Esophagus squamous epithelium (tissue), 5 donors: ENCODE data around the gene LEO1. TPM values are rescaled to one million over a fixed set of nuclear protein-coding genes. Genes with fewer than 3 reads are reported as not detected.

Experiments used
- DNase-seq: peaks from one replicate; lab custom pipeline; 2025; lab: John Stamatoyannopoulos, UW
- H3K27ac ChIP-seq, 4 donors: fragments of 200-600 bp; sonication (generic); one replicate each; pipeline ENCODE4 v1.5.1; 2016 to 2019; ENCODE audit warnings: mild to moderate bottlenecking in 1 of 4
- H3K27me3 ChIP-seq, 4 donors: fragments of 200-600 bp; sonication (generic); 1 replicate in 3 of 4; 2 replicates in 1 of 4; pipeline versions ENCODE4 v1.5.1 to v1.6.0; 2017 to 2021; ENCODE audit warnings: antibody characterized with exemption in 1 of 4
- H3K36me3 ChIP-seq, 3 donors: fragments of 200-600 bp; sonication (generic); one replicate each; pipeline ENCODE4 v1.5.1; 2016 to 2019
- H3K4me1 ChIP-seq, 3 donors: fragments of 200-600 bp; sonication (generic); one replicate each; pipeline ENCODE4 v1.5.1; 2017 to 2019
- H3K4me3 ChIP-seq, 4 donors: fragments of 200-600 bp; sonication (generic); 1 replicate in 3 of 4; 2 replicates in 1 of 4; pipeline ENCODE4 v1.5.1; 2016 to 2019; ENCODE audit warnings: mild to moderate bottlenecking in 2 of 4, moderate library complexity in 1 of 4
- H3K9me3 ChIP-seq, 3 donors: fragments of 200-600 bp; sonication (generic); one replicate each; pipeline ENCODE4 v1.5.1; 2016 to 2019
- POLR2A ChIP-seq, 4 donors: fragments of 450-650 bp; IDR thresholded peaks; one replicate each; pipeline ENCODE4 v1.6.1; 2017; ENCODE audit warnings: antibody characterized with exemption in 4 of 4, mild to moderate bottlenecking in 4 of 4, moderate library complexity in 3 of 4
- WGBS, 2 donors: methylation state at CpG; one replicate each; pipeline ENCODE4 v1.1.5; 2018; 5-methylcytosine and 5-hydroxymethylcytosine counted together
- intact Hi-C: fragments of 100-400 bp; cut with DNase I; formaldehyde crosslinking; loops from one replicate; pipeline ENCODE4 v1.15.0; 2022
- total RNA-seq, 4 donors: library from RNA; depleted of rRNA; stranded (reverse); fragments of >200 nt; gene quantifications; one replicate each; pipeline ENCODE4 v1.1.0, GENCODE V29; 2016
- TF ChIP-seq, protein P1 (sequence below), 6 experiments: fragments of 450-650 bp in 4 of 6; fragments of 200-600 bp in 2 of 6; sonication (generic) in 2 of 6; IDR thresholded peaks; one replicate each; pipeline ENCODE4 v1.5.1; 2016 to 2019; ENCODE audit warnings: antibody characterized with exemption in 6 of 6, mild to moderate bottlenecking in 4 of 6, moderate library complexity in 4 of 6
- donor health status: DM: yes; HTN: yes; CAD: no.

Gene LEO1
- total RNA-seq, 4 donors from 2014 or later, result 23.5 to 38.3 (median 32.4) TPM

DNA sequence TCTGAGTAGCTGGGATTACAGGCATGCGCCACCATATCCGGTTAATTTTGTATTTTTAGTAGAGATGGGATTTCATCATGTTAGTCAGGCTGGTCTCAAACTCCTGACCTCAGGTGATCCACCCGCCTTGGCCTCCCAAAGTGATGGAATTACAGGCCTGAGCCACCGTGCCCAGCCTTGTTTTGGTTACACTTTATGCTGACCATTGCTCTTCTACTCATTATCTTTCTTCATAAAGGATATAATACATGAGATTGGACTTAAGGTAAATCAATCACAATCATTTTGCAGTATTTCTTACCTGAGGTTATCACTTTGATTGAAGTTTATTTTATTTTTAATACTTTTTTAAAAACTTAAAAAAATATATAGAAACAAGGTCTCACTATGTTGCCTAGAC is 2.2 kb upstream of the LEO1 start:
- intact Hi-C loops, result no loop called here
- TF ChIP-seq POLR2A (IDR thresholded peaks at IDR 0.05), result no peak
- TF ChIP-seq, protein P1, sequence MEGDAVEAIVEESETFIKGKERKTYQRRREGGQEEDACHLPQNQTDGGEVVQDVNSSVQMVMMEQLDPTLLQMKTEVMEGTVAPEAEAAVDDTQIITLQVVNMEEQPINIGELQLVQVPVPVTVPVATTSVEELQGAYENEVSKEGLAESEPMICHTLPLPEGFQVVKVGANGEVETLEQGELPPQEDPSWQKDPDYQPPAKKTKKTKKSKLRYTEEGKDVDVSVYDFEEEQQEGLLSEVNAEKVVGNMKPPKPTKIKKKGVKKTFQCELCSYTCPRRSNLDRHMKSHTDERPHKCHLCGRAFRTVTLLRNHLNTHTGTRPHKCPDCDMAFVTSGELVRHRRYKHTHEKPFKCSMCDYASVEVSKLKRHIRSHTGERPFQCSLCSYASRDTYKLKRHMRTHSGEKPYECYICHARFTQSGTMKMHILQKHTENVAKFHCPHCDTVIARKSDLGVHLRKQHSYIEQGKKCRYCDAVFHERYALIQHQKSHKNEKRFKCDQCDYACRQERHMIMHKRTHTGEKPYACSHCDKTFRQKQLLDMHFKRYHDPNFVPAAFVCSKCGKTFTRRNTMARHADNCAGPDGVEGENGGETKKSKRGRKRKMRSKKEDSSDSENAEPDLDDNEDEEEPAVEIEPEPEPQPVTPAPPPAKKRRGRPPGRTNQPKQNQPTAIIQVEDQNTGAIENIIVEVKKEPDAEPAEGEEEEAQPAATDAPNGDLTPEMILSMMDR (IDR thresholded peaks at IDR 0.05), result no peak
- H3K36me3 ChIP-seq, result no peaks in the 10 kb centered on the region
- H3K4me3 ChIP-seq, result no peak overlapping the region
- no peak overlapping the region for H3K27ac ChIP-seq
- no peaks in the 10 kb centered on the region for H3K27me3 ChIP-seq
- 94 to 98% methylated on average over 4 of the region's 4 CpGs for WGBS, 2 donors
- H3K9me3 ChIP-seq, result no peaks in the 10 kb centered on the region
- no peak for DNase-seq
- H3K4me1 ChIP-seq, result peaks cover 3 to 27% (median 17%) of the 10 kb centered on the region in 3 donors

DNA sequence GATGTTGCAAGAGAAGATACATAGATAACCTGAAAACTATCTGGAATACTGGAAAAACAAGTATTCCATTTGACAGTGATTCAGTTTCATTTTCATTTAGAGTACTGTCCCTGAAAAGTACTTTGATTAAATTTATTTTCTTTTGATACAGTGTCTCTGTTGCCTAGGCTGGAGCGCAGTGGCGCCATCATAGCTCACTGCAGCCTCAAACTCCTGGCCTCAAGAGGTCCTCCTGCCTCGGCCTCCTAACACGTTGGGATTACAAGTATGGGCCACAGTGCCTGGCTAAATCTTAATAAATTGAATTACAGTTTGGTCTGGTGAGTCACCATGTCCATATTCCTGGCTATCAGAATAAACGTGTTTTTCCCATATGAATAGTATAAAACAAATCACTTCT is 1.6 kb upstream of the LEO1 start:
- 78 to 85% methylated on average over 5 of the region's 5 CpGs for WGBS, 2 donors
- H3K9me3 ChIP-seq, result peaks cover 0 to under 1% (median under 1%) of the 10 kb centered on the region in 3 donors
- H3K27me3 ChIP-seq, result no peaks in the 10 kb centered on the region
- intact Hi-C loops, result no loop called here
- no peak for TF ChIP-seq POLR2A (IDR thresholded peaks at IDR 0.05)
- TF ChIP-seq, protein P1 (IDR thresholded peaks at IDR 0.05), result no peak
- H3K36me3 ChIP-seq, result peaks cover 0 to 5% (median 0%) of the 10 kb centered on the region in 3 donors
- H3K4me3 ChIP-seq, result no peak overlapping the region
- no peak for DNase-seq
- H3K27ac ChIP-seq, result no peak overlapping the region
- peaks cover 3 to 27% (median 17%) of the 10 kb centered on the region in 3 donors for H3K4me1 ChIP-seq

DNA sequence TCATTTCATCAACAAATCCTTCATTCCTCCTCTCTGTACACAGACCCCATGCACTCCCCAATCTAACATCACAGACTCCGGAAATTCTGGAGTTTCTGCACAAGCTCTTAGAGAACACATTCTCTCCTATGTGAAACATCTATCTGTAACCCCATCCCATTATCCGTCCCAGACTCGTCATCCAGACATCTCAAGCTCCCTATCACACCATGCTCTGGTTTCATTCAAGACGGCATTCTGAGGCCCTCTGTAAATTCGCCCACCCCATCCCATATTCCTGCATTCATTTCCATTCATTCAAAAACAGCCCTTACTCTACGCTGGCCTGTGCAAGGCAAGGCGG is 575 bp downstream of the LEO1 start:
- intact Hi-C loops, result no loop called here
- H3K27ac ChIP-seq, result peak overlapping the region; percentile 94 to 95 (median 94)
- H3K27me3 ChIP-seq, result no peaks in the 10 kb centered on the region
- peaks cover 0 to 24% (median 0%) of the 10 kb centered on the region in 3 donors for H3K36me3 ChIP-seq
- 1 to 2% methylated on average over 7 of the region's 7 CpGs for WGBS, 2 donors
- peaks cover 0 to 14% (median 13%) of the 10 kb centered on the region in 3 donors for H3K9me3 ChIP-seq
- no peak for TF ChIP-seq POLR2A (IDR thresholded peaks at IDR 0.05)
- TF ChIP-seq, protein P1 (IDR thresholded peaks at IDR 0.05), result no peak
- DNase-seq, result no peak
- peaks cover 3 to 27% (median 17%) of the 10 kb centered on the region in 3 donors for H3K4me1 ChIP-seq
- peak overlapping the region; percentile 82 to 95 (median 88) for H3K4me3 ChIP-seq

DNA sequence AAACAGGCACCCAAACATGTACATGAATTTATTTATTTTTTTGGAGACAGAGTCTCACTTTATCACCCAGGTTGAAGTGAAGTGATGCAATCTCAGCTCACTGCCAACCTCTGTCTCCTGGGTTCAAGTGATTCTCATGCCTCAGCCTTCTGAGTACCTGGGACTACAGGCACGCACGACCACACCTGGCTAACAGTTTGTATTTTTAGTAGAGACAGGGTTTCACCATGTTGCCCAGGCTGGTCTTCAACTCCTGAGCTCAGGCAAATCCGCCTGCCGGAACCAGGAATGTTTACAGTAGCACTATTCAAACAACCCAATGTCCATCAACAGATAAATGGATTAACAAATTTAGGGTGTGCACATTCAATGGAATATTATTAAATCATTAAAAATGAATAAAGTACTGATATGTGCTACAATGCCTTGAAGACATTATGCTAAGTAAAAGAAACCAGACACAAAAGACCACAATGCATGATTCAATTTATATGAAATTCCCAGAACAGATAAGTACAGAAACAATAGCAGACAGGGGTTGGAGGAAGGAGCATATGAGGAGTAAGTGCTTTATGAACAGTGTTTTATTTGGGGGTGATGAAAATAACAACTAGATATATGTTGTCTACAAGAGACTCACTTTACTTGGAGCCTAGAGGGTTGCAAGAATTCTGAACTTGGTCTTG is 1.3 kb downstream of the LEO1 start:
- no peak for TF ChIP-seq POLR2A (IDR thresholded peaks at IDR 0.05)
- TF ChIP-seq, protein P1 (IDR thresholded peaks at IDR 0.05), result no peak
- intact Hi-C loops, result no loop called here
- WGBS, 2 donors, result 40 to 41% methylated on average over 4 of the region's 4 CpGs
- Histone ChIP-seq H3K36me3 (peaks cover 0 to 31% (median 0%) of the 10 kb centered on the region in 3 donors), H3K4me1 (peaks cover 3 to 27% (median 17%) of the 10 kb centered on the region in 3 donors), H3K27ac (no peak overlapping the region), H3K4me3 (peak overlapping the region in 3 of 4 donors; percentile 82 to 95 (median 88)), H3K9me3 (peaks cover 0 to 14% (median 13%) of the 10 kb centered on the region in 3 donors), H3K27me3 (no peaks in the 10 kb centered on the region)
- no peak for DNase-seq

DNA sequence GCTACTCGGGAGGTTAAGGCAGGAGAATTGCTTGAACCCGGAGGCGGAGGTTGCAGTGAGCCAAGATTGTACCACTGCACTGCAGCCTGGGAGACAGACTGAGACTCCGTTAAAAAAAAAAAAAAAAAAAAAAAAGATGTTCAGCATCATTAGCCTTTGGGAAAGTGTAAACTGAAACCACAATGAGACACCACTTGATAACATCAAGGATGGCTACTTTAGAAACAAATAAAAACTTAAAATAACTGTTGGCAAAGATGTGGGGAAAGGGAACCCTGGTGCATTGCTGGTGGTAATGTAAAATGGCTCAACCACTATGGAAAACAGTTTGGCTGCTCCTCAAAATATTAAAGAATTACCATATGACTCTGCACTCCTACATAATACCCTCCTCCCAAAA is 1.9 kb downstream of the LEO1 start:
- peaks cover 0 to 14% (median 13%) of the 10 kb centered on the region in 3 donors for H3K9me3 ChIP-seq
- no peak for DNase-seq
- no peak overlapping the region for H3K27ac ChIP-seq
- peaks cover 3 to 27% (median 17%) of the 10 kb centered on the region in 3 donors for H3K4me1 ChIP-seq
- peak overlapping the region in 1 of 4 donors; percentile 88 for H3K4me3 ChIP-seq
- peaks cover 0 to 36% (median 0%) of the 10 kb centered on the region in 3 donors for H3K36me3 ChIP-seq
- 82 to 88% methylated on average over 4 of the region's 4 CpGs for WGBS, 2 donors
- TF ChIP-seq POLR2A (IDR thresholded peaks at IDR 0.05), result no peak
- TF ChIP-seq, protein P1 (IDR thresholded peaks at IDR 0.05), result no peak
- intact Hi-C loops, result no loop called here
- no peaks in the 10 kb centered on the region for H3K27me3 ChIP-seq
